Activated CD4-positive, alpha-beta T cell treated with anti-CD3 and anti-CD28 coated beads for 24 hours (primary cell): ENCODE measurements around the gene MORC3.

Experiments used
- DNase-seq, 2 donors: peaks; one replicate each; pipeline ENCODE4 v3.0.0-alpha.2; 2020; ENCODE audit warnings: low read depth in 2 of 2

The MORC3 gene

DNA sequence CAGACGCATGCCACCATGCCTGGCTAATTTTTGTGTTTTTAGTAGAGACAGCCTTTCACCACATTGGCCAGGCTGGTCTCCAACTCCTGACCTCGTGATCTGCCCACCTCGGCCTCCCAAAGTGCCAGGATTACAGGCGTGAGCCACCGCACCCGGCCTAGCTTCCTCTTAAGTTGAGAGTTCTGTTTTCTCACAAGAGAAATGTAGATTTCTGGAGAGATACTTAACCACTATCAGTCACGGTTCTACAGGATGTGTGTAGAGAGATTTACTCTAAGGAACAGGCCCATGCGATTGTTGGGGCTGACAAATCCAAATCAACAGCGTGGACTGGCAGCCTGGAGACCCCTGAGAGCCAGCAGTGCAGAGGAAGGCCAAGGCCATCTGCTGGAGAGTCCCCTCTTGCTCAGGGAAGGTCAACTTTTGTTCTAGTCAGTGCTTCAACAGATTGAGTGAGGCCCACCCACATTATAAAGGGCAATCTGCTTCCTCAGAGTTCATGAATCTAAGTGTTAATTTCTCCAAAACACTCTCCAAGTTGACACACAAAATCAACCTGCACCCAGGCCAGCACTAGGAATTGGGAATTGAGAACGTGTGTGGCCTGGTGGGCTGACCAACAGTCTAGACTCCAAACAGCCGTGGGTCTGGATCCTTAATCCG is 103.9 kb downstream of the MORC3 start:
- DNase-seq, result no peak

DNA sequence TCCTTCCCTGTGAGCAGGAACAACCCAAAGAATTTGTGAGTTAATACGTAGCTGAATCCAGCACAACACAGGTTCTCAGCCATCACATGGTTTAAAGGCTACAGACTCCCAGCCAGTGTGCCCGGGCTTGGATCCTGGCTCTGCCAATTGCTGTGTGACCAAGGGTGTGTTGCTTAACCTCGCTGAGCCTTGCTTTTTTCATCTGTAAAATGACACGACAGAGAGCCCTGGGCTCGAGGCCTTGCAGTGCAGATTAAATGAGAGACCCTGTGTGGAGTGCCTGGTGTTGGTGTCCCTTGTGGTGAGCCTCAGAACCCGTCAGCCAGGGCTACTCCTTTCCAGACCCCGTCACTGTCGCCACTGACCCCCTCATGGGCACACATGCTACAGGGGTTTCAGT is 104.6 kb downstream of the MORC3 start:
- no peak for DNase-seq

DNA sequence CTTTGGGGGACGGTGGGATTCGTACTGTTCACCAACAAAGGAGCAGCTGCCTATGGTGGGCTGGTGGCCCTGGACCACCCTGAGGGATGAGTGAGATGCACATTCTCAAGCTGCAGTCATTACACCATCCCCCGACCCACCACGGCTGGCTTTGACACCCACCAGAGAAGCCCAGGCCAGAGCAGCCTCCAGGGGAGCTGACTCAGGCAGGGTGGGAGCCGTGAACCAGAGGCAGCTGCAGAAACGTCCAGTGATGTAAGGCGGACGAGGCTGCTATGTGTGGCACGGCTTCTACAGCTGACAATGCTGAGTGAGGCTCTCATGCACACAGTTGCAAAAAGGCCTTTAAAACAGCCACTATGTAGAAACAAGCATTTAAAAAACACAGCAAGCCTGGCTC is 105.3 kb downstream of the MORC3 start:
- no peak for DNase-seq
